WTC11 (cell line): ENCODE results near the gene NEUROG1.

Experiments used
- ATF2 ChIP-seq: sonication (generic); formaldehyde crosslinking; IDR thresholded peaks from 2 replicates; pipeline ENCODE4 v1.8.1; 2022; ENCODE audit warnings: low read depth, missing genetic modification reagents, borderline replicate concordance
- CTCF ChIP-seq: fragments of 200-600 bp; IDR thresholded peaks from 2 replicates; pipeline ENCODE4 v1.8.0; 2022; ENCODE audit warnings: antibody characterized with exemption
- MAX ChIP-seq: sonication (generic); formaldehyde crosslinking; IDR thresholded peaks from 2 replicates; pipeline ENCODE4 v1.8.0; 2022; ENCODE audit warnings: mild to moderate bottlenecking, missing genetic modification reagents
- STAT6 ChIP-seq: sonication (generic); formaldehyde crosslinking; conservative IDR thresholded peaks from 2 replicates; pipeline ENCODE4 v1.8.1; 2023; ENCODE audit warnings: mild to moderate bottlenecking, low read depth, missing genetic modification reagents, moderate library complexity
- TEAD4 ChIP-seq: sonication (generic); formaldehyde crosslinking; IDR thresholded peaks from 2 replicates; pipeline ENCODE4 v1.8.0; 2022; ENCODE audit warnings: mild to moderate bottlenecking, missing genetic modification reagents
- ZBTB43 ChIP-seq: sonication (generic); formaldehyde crosslinking; IDR thresholded peaks from 2 replicates; pipeline ENCODE4 v1.8.1; 2023; ENCODE audit warnings: mild to moderate bottlenecking, missing genetic modification reagents
- ZNF281 ChIP-seq: sonication (generic); formaldehyde crosslinking; IDR thresholded peaks from 2 replicates; pipeline ENCODE4 v1.8.0; 2023; ENCODE audit warnings: mild to moderate bottlenecking, missing genetic modification reagents

GRCh38 chr5:135541807-135542502, 6.2 kb upstream of the NEUROG1 start:
- TF ChIP-seq ZNF281 (CRISPR knock-in tag) (no peak), CTCF (no peak), ATF2 (no peak), TEAD4 (no peak), ZBTB43 (no peak), STAT6 (no peak), MAX (CRISPR knock-in tag) (no peak)
